Suprapubic skin (tissue), 4 donors: ENCODE data around the gene ST6GAL1. TPM values are rescaled to one million over a fixed set of nuclear protein-coding genes. Genes with fewer than 3 reads are reported as not detected.
"Not testable (repeated sequence)": the region's sequence is repeated elsewhere in the genome, so short reads cannot be mapped to it uniquely, and the experiment has no call there.

Experiments
- DNase-seq, 2 donors: peaks; one replicate each; pipeline ENCODE4 v3.0.0-alpha.2; 2019; ENCODE audit warnings: low spot score in 2 of 2
- H3K27ac ChIP-seq: fragments of 200-600 bp; sonication (generic); one replicate; pipeline ENCODE4 v1.5.1; 2019
- H3K27me3 ChIP-seq: fragments of 200-600 bp; sonication (generic); one replicate; pipeline ENCODE4 v1.5.1; 2019
- H3K36me3 ChIP-seq: fragments of 200-600 bp; sonication (generic); one replicate; pipeline ENCODE4 v1.5.1; 2019
- H3K4me1 ChIP-seq: fragments of 200-600 bp; sonication (generic); one replicate; pipeline ENCODE4 v1.5.1; 2019
- H3K4me3 ChIP-seq: fragments of 200-600 bp; sonication (generic); one replicate; pipeline ENCODE4 v1.5.1; 2019; ENCODE audit warnings: mild to moderate bottlenecking
- H3K9me3 ChIP-seq: fragments of 200-600 bp; sonication (generic); one replicate; pipeline ENCODE4 v1.5.1; 2019
- CTCF ChIP-seq, 2 donors: fragments of 200-600 bp in 1 of 2; fragments of 450-650 bp in 1 of 2; sonication (generic) in 1 of 2; IDR thresholded peaks; one replicate each; pipeline ENCODE4 v1.5.1; 2016 to 2019; ENCODE audit warnings: antibody characterized with exemption in 2 of 2, mild to moderate bottlenecking in 1 of 2, moderate library complexity in 1 of 2
- EP300 ChIP-seq: sonication (generic); formaldehyde crosslinking; IDR thresholded peaks from one replicate; pipeline ENCODE4 v1.6.1; 2017; ENCODE audit warnings: antibody characterized with exemption
- POLR2A ChIP-seq, 2 donors: fragments of 450-650 bp; IDR thresholded peaks; one replicate each; pipeline ENCODE4 v1.6.1; 2017; ENCODE audit warnings: antibody characterized with exemption in 2 of 2, mild to moderate bottlenecking in 2 of 2, moderate library complexity in 2 of 2
- POLR2AphosphoS5 ChIP-seq, 3 donors: sonication (generic); formaldehyde crosslinking; IDR thresholded peaks; one replicate each; pipeline ENCODE4 v1.6.1; 2017; ENCODE audit warnings: antibody characterized with exemption in 3 of 3
- WGBS: methylation state at CpG from one replicate; pipeline ENCODE4 v1.1.5; 2018; 5-methylcytosine and 5-hydroxymethylcytosine counted together
- total RNA-seq, 4 donors: library from RNA; depleted of rRNA; stranded (reverse); fragments of >200 nt; gene quantifications; one replicate each; pipeline ENCODE4 v1.1.0, GENCODE V29; 2016

Gene ST6GAL1
- total RNA-seq, 4 donors from 2014 or later = 23.9 to 42.2 (median 31.9) TPM

- no peak overlapping the region for H3K4me3 ChIP-seq
- DNase-seq = no peak
- H3K27ac ChIP-seq = no peak overlapping the region
- H3K9me3 ChIP-seq = no peaks in the 10 kb centered on the region
- no peaks in the 10 kb centered on the region for H3K36me3 ChIP-seq
- WGBS = 85% methylated on average over 5 of the region's 5 CpGs
- H3K27me3 ChIP-seq = no peaks in the 10 kb centered on the region
- H3K4me1 ChIP-seq = no peaks in the 10 kb centered on the region
- no peak for TF ChIP-seq POLR2A (IDR thresholded peaks at IDR 0.05)
- no peak for TF ChIP-seq CTCF (IDR thresholded peaks at IDR 0.05)
- no peak for TF ChIP-seq EP300
- TF ChIP-seq POLR2AphosphoS5 (IDR thresholded peaks at IDR 0.05) = no peak
Measured at GRCh38 chr3:186886202-186886981, 43.9 kb upstream of the ST6GAL1 start.

GRCh38 chr3:186887507-186887938 is 42.8 kb upstream of the ST6GAL1 start:
- not testable (repeated sequence) for H3K4me3 ChIP-seq, H3K4me1 ChIP-seq, DNase-seq, H3K27me3 ChIP-seq, H3K27ac ChIP-seq, H3K36me3 ChIP-seq, H3K9me3 ChIP-seq
- WGBS = 100% methylated on average over 1 of the region's 5 CpGs

GRCh38 chr3:186888569-186888968 is 41.8 kb upstream of the ST6GAL1 start:
- H3K9me3 ChIP-seq = no peaks in the 10 kb centered on the region
- no peak overlapping the region for H3K4me3 ChIP-seq
- WGBS = 40% methylated on average over 6 of the region's 6 CpGs
- no peaks in the 10 kb centered on the region for H3K36me3 ChIP-seq
- H3K27ac ChIP-seq = no peak overlapping the region
- H3K4me1 ChIP-seq = no peaks in the 10 kb centered on the region
- DNase-seq = no peak
- no peaks in the 10 kb centered on the region for H3K27me3 ChIP-seq
- no peak for TF ChIP-seq EP300

- H3K4me3 ChIP-seq, H3K36me3 ChIP-seq, H3K4me1 ChIP-seq, H3K27me3 ChIP-seq, DNase-seq, H3K27ac ChIP-seq, H3K9me3 ChIP-seq: not testable (repeated sequence)
- WGBS = 98% methylated on average over 4 of the region's 4 CpGs
Measured at GRCh38 chr3:186889698-186890097, 40.6 kb upstream of the ST6GAL1 start.

- Histone ChIP-seq H3K4me3 (no peak overlapping the region), H3K9me3 (no peaks in the 10 kb centered on the region), H3K4me1 (no peaks in the 10 kb centered on the region), H3K36me3 (no peaks in the 10 kb centered on the region), H3K27me3 (no peaks in the 10 kb centered on the region), H3K27ac (no peak overlapping the region)
- DNase-seq = no peak
- TF ChIP-seq POLR2AphosphoS5 (IDR thresholded peaks at IDR 0.05) = no peak
- TF ChIP-seq EP300 = no peak
- no peak for TF ChIP-seq POLR2A (IDR thresholded peaks at IDR 0.05)
- TF ChIP-seq CTCF (IDR thresholded peaks at IDR 0.05) = no peak
Measured at GRCh38 chr3:186890911-186891310, 39.4 kb upstream of the ST6GAL1 start.

GRCh38 chr3:186893071-186893470 is 37.3 kb upstream of the ST6GAL1 start:
- not testable (repeated sequence) for DNase-seq, H3K4me1 ChIP-seq, H3K27me3 ChIP-seq, H3K36me3 ChIP-seq, H3K27ac ChIP-seq, H3K9me3 ChIP-seq, H3K4me3 ChIP-seq
- 23% methylated on average over 2 of the region's 2 CpGs for WGBS

GRCh38 chr3:186895406-186895805 is 34.9 kb upstream of the ST6GAL1 start:
- no peaks in the 10 kb centered on the region for H3K4me1 ChIP-seq
- TF ChIP-seq POLR2A (IDR thresholded peaks at IDR 0.05) (no peak), CTCF (IDR thresholded peaks at IDR 0.05) (no peak), POLR2AphosphoS5 (IDR thresholded peaks at IDR 0.05) (no peak), EP300 (no peak)
- WGBS = 91% methylated on average over 3 of the region's 5 CpGs
- no peaks in the 10 kb centered on the region for H3K27me3 ChIP-seq
- no peak for DNase-seq
- no peaks in the 10 kb centered on the region for H3K9me3 ChIP-seq
- no peak overlapping the region for H3K27ac ChIP-seq
- H3K36me3 ChIP-seq = no peaks in the 10 kb centered on the region
- no peak overlapping the region for H3K4me3 ChIP-seq
